HCT116 (cell line): Measurements from ENCODE around the gene PI4KA. TPM values are rescaled to one million over a fixed set of nuclear protein-coding genes. Genes with fewer than 3 reads are reported as not detected.

Source experiments
- ATAC-seq: fragments of 200-7000 bp; cut with Tn5 transposase; 2 replicates; pipeline ENCODE4 v1.9.1; 2020; ENCODE audit warnings: mild to moderate bottlenecking, moderate library complexity
- BruUV-seq: library from RNA; stranded (reverse); fragments of 400-500 nt; replicated peaks from 2 replicates; lab custom pipeline; 2021; lab: Mats Ljungman, UMichigan
- CTCF ChIA-PET: fragments of 300-600 bp; sonication (Branson Sonifier 250); formaldehyde crosslinking; loops from one replicate; lab custom pipeline; 2021; ENCODE audit warnings: antibody characterized with exemption; lab: Charles Lee
- POLR2A ChIA-PET: fragments of 300-600, 350-600 bp; sonication (Branson Sonifier 250); formaldehyde crosslinking; loops from one replicate; lab custom pipeline; 2021; ENCODE audit warnings: antibody characterized with exemption; lab: Charles Lee
- RAD21 ChIA-PET, 2 experiments: fragments of 300-600 bp; sonication (Branson Sonifier 250); formaldehyde crosslinking; loops; one replicate each; lab custom pipeline; 2023; ENCODE audit warnings: low total read pairs in 2 of 2; ENCODE audit not compliant: uncharacterized antibody in 2 of 2, unreplicated experiment in 2 of 2, low non-redundant PET in 1 of 2; lab: Charles Lee
- DNase-seq: peaks from one replicate; pipeline ENCODE4 v3.0.0-alpha.2; 2010; ENCODE audit warnings: low read depth, low spot score
- H2AFZ ChIP-seq: fragments of 200-600 bp; shearing (Covaris generic), sonication (generic); 2 replicates; pipeline ENCODE4 v1.6.1; 2017; ENCODE audit warnings: low read depth, mixed run types, mixed read lengths, antibody characterized with exemption, low read length; ENCODE audit not compliant: poor library complexity, severe bottlenecking
- H3K27ac ChIP-seq: 2 replicates; pipeline ENCODE4 v1.5.1; 2012; ENCODE audit warnings: low read depth, low read length
- H3K27me3 ChIP-seq: fragments of 200-600 bp; sonication (generic); 2 replicates; pipeline ENCODE4 v1.6.1; 2016; ENCODE audit warnings: mixed run types, low read length, mixed read lengths; ENCODE audit not compliant: insufficient read depth
- H3K36me3 ChIP-seq, 2 experiments: fragments of 200-500 bp in 1 of 2; fragments of 200-600 bp in 1 of 2; sonication (Bioruptor generic) in 1 of 2; sonication (generic) in 1 of 2; 2 replicates each; pipeline versions ENCODE4 v1.5.1 to v1.6.1; 2014 to 2016; ENCODE audit warnings: low read length in 2 of 2, inconsistent platforms in 1 of 2, mixed read lengths in 1 of 2, mixed run types in 1 of 2; ENCODE audit not compliant: insufficient read depth in 2 of 2, control insufficient read depth in 1 of 2
- H3K4me1 ChIP-seq, 2 experiments: fragments of 200-600 bp in 1 of 2; sonication (generic) in 1 of 2; 2 replicates each; pipeline versions ENCODE4 v1.5.1 to v1.6.1; 2012 to 2017; ENCODE audit warnings: low read length in 2 of 2, inconsistent platforms in 1 of 2, mild to moderate bottlenecking in 1 of 2, mixed read lengths in 1 of 2, mixed run types in 1 of 2, moderate library complexity in 1 of 2; ENCODE audit not compliant: insufficient read depth in 2 of 2, control insufficient read depth in 1 of 2
- H3K4me2 ChIP-seq: fragments of 200-600 bp; sonication (generic); 2 replicates; pipeline ENCODE4 v1.6.1; 2017; ENCODE audit warnings: mixed run types, low read length, mixed read lengths
- H3K4me3 ChIP-seq, 2 experiments: fragments of 200-600 bp in 1 of 2; sonication (generic) in 1 of 2; replicated peaks in 1 of 2; 2 replicates each; pipeline ENCODE4 v1.5.1; 2011 to 2016; ENCODE audit warnings: low read length in 2 of 2, control low read depth in 1 of 2, low read depth in 1 of 2, mild to moderate bottlenecking in 1 of 2, mixed read lengths in 1 of 2, mixed run types in 1 of 2
- H3K79me2 ChIP-seq: fragments of 200-600 bp; sonication (generic); 2 replicates; pipeline ENCODE4 v1.6.1; 2017; ENCODE audit warnings: mild to moderate bottlenecking, mixed run types, low read length, moderate library complexity, mixed read lengths; ENCODE audit not compliant: insufficient read depth
- H3K9ac ChIP-seq: fragments of 200-600 bp; sonication (generic); 2 replicates; pipeline ENCODE4 v1.6.1; 2016; ENCODE audit warnings: low read length, mixed read lengths
- H3K9me2 ChIP-seq: fragments of 200-600 bp; sonication (generic), shearing (Covaris generic); 2 replicates; pipeline ENCODE4 v1.6.1; 2017; ENCODE audit warnings: mixed run types, mild to moderate bottlenecking, moderate library complexity; ENCODE audit not compliant: insufficient read depth
- H3K9me3 ChIP-seq, 2 experiments: fragments of 200-500 bp in 1 of 2; fragments of 200-600 bp in 1 of 2; sonication (Bioruptor generic) in 1 of 2; sonication (generic) in 1 of 2; 2 replicates each; pipeline ENCODE4 v1.6.1; 2014 to 2017; ENCODE audit warnings: low read length in 2 of 2, mixed read lengths in 2 of 2, inconsistent platforms in 1 of 2, low read depth in 1 of 2, mild to moderate bottlenecking in 1 of 2, mixed run types in 1 of 2, moderate library complexity in 1 of 2; ENCODE audit not compliant: control insufficient read depth in 1 of 2, insufficient read depth in 1 of 2
- H4K20me1 ChIP-seq: fragments of 200-600 bp; sonication (generic), shearing (Covaris generic); 2 replicates; pipeline ENCODE4 v1.6.1; 2017; ENCODE audit warnings: mixed run types, mild to moderate bottlenecking, moderate library complexity; ENCODE audit not compliant: insufficient read depth
- CBX3 ChIP-seq: IDR thresholded peaks from 2 replicates; pipeline ENCODE4 v1.6.1; 2012; ENCODE audit warnings: low read depth
- ELF1 ChIP-seq: IDR thresholded peaks from 2 replicates; pipeline ENCODE4 v1.6.1; 2012; ENCODE audit warnings: low read depth, borderline replicate concordance
- EZH2phosphoT487 ChIP-seq: fragments of 200-600 bp; IDR thresholded peaks from 2 replicates; pipeline ENCODE4 v1.6.1; 2018; ENCODE audit warnings: antibody characterized with exemption, borderline replicate concordance
- FOSL1 ChIP-seq: IDR thresholded peaks from 2 replicates; pipeline ENCODE4 v1.6.1; 2012; ENCODE audit warnings: low read depth
- JUND ChIP-seq: IDR thresholded peaks from 2 replicates; pipeline ENCODE4 v1.6.1; 2012
- MAX ChIP-seq: IDR thresholded peaks from 2 replicates; pipeline ENCODE4 v1.6.1; 2012
- POLR2A ChIP-seq: IDR thresholded peaks from 2 replicates; pipeline ENCODE4 v1.7.0; 2011; ENCODE audit warnings: borderline replicate concordance; ENCODE audit not compliant: insufficient read depth, insufficient read length; ENCODE audit errors: extremely low read depth
- POLR2AphosphoS5 ChIP-seq: IDR thresholded peaks from 2 replicates; pipeline ENCODE4 v1.6.1; 2011; ENCODE audit warnings: mild to moderate bottlenecking, low read depth, low read length, moderate library complexity
- RAD21 ChIP-seq: IDR thresholded peaks from 2 replicates; pipeline ENCODE4 v1.6.1; 2012; ENCODE audit warnings: low read depth, mild to moderate bottlenecking
- SIN3A ChIP-seq: IDR thresholded peaks from 2 replicates; pipeline ENCODE4 v1.6.1; 2012; ENCODE audit warnings: low read depth
- SP1 ChIP-seq: IDR thresholded peaks from 2 replicates; pipeline ENCODE4 v1.6.1; 2012; ENCODE audit warnings: low read depth
- SRF ChIP-seq: IDR thresholded peaks from 2 replicates; pipeline ENCODE4 v1.6.1; 2012; ENCODE audit warnings: low read depth
- TCF7L2 ChIP-seq: IDR thresholded peaks from 2 replicates; pipeline ENCODE4 v1.7.0; 2011; ENCODE audit warnings: borderline replicate concordance, inconsistent platforms; ENCODE audit not compliant: insufficient read depth, insufficient read length; ENCODE audit errors: extremely low read depth
- YY1 ChIP-seq: IDR thresholded peaks from 2 replicates; pipeline ENCODE4 v1.6.1; 2011; ENCODE audit warnings: low read length, low read depth, moderate library complexity, mild to moderate bottlenecking; ENCODE audit not compliant: insufficient replicate concordance; ENCODE audit errors: extremely low read depth
- ZFX ChIP-seq: fragments of 450-650 bp; IDR thresholded peaks from 2 replicates; pipeline ENCODE4 v1.6.1; 2017
- ZNF274 ChIP-seq: fragments of 200-500 bp; sonication (Bioruptor generic); IDR thresholded peaks from 2 replicates; pipeline ENCODE4 v1.6.1; 2014; ENCODE audit warnings: mild to moderate bottlenecking, low read depth, low read length, inconsistent platforms
- intact Hi-C: fragments of 100-400 bp; cut with micrococcal nuclease; formaldehyde crosslinking; loops from 2 replicates; pipeline ENCODE4 v1.10.0; 2022
- total RNA-seq: library from RNA; stranded (reverse); gene quantifications from one replicate; pipeline ENCODE4 v1.2.1, GENCODE V29; 2021; ENCODE audit not compliant: unreplicated experiment
- TF ChIP-seq, protein P1 (sequence below): IDR thresholded peaks from 2 replicates; pipeline ENCODE4 v1.6.1; 2011; ENCODE audit warnings: mild to moderate bottlenecking, low read length, moderate library complexity; ENCODE audit not compliant: insufficient replicate concordance; ENCODE audit errors: extremely low read depth
- TF ChIP-seq, protein P2 (sequence below), 3 experiments: fragments of 200-600 bp in 1 of 3; sonication (generic) in 1 of 3; IDR thresholded peaks in 2 of 3; conservative IDR thresholded peaks in 1 of 3; 2 replicates each; pipeline ENCODE4 v1.5.1; 2012 to 2017; ENCODE audit warnings: low read depth in 2 of 3, low read length in 2 of 3, antibody characterized with exemption in 1 of 3, borderline replicate concordance in 1 of 3, control low read depth in 1 of 3, mild to moderate bottlenecking in 1 of 3, mixed read lengths in 1 of 3, mixed run types in 1 of 3, moderate library complexity in 1 of 3; ENCODE audit not compliant: insufficient read depth in 1 of 3

The PI4KA gene
- total RNA-seq, 1 experiment from 2014 or later = 59.6 TPM

GRCh38 chr22:20852076-20852475 is 6.5 kb downstream of the PI4KA start:
- intact Hi-C loops = no loop called here
- Histone ChIP-seq H3K27me3 (no peaks in the 10 kb centered on the region), H3K4me1 (peaks cover 1 to 3% of the 10 kb centered on the region in 2 experiments; a peak in 3 of 4 replicates), H2AFZ (no peak overlapping the region)
- ChIA-PET RAD21 (no interaction called here), POLR2A (no interaction called here)
- no TSS peak for BruUV-seq
- no peak for ATAC-seq
- no peak for TF ChIP-seq FOSL1
- TF ChIP-seq MAX = no peak
- no peak for TF ChIP-seq JUND
- no peak for TF ChIP-seq POLR2A
- no peak for TF ChIP-seq TCF7L2
- no peak for TF ChIP-seq ZFX
- TF ChIP-seq POLR2AphosphoS5 = no peak
- TF ChIP-seq SP1 = no peak
- no peak for TF ChIP-seq SRF
- TF ChIP-seq RAD21 = no peak
- TF ChIP-seq EZH2phosphoT487 = no peak
- TF ChIP-seq ELF1 = no peak
- no peak for TF ChIP-seq SIN3A
- TF ChIP-seq, protein P1, sequence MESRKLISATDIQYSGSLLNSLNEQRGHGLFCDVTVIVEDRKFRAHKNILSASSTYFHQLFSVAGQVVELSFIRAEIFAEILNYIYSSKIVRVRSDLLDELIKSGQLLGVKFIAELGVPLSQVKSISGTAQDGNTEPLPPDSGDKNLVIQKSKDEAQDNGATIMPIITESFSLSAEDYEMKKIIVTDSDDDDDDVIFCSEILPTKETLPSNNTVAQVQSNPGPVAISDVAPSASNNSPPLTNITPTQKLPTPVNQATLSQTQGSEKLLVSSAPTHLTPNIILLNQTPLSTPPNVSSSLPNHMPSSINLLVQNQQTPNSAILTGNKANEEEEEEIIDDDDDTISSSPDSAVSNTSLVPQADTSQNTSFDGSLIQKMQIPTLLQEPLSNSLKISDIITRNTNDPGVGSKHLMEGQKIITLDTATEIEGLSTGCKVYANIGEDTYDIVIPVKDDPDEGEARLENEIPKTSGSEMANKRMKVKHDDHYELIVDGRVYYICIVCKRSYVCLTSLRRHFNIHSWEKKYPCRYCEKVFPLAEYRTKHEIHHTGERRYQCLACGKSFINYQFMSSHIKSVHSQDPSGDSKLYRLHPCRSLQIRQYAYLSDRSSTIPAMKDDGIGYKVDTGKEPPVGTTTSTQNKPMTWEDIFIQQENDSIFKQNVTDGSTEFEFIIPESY = no peak
- no peak for TF ChIP-seq ZNF274
- no peak for TF ChIP-seq YY1
- TF ChIP-seq, protein P2, sequence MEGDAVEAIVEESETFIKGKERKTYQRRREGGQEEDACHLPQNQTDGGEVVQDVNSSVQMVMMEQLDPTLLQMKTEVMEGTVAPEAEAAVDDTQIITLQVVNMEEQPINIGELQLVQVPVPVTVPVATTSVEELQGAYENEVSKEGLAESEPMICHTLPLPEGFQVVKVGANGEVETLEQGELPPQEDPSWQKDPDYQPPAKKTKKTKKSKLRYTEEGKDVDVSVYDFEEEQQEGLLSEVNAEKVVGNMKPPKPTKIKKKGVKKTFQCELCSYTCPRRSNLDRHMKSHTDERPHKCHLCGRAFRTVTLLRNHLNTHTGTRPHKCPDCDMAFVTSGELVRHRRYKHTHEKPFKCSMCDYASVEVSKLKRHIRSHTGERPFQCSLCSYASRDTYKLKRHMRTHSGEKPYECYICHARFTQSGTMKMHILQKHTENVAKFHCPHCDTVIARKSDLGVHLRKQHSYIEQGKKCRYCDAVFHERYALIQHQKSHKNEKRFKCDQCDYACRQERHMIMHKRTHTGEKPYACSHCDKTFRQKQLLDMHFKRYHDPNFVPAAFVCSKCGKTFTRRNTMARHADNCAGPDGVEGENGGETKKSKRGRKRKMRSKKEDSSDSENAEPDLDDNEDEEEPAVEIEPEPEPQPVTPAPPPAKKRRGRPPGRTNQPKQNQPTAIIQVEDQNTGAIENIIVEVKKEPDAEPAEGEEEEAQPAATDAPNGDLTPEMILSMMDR (IDR thresholded peaks at IDR 0.05 in 2 of 3, conservative IDR thresholded peaks at IDR 0.05 in 1 of 3; ENCODE audit: borderline replicate concordance in 1 of 3, insufficient read depth in 1 of 3, low read depth in 2 of 3, low read length in 2 of 3) = no peak
- no peak for TF ChIP-seq CBX3
- TF ChIP-seq, all 23 proteins: peak for 0
- CTCF ChIA-PET = no interaction called here
- Histone ChIP-seq H3K9ac (no peak overlapping the region), H3K9me3 (no peaks in the 10 kb centered on the region), H4K20me1 (no peaks in the 10 kb centered on the region), H3K9me2 (no peaks in the 10 kb centered on the region), H3K4me2 (no peak overlapping the region), H3K79me2 (peaks cover 80% of the 10 kb centered on the region), H3K36me3 (no peaks in the 10 kb centered on the region), H3K27ac (no peak overlapping the region), H3K4me3 (no peak overlapping the region)
- no peak for DNase-seq
